ENCODE results near the gene MLLT3.

- TF ChIP-seq CTCF (IDR thresholded peaks at IDR 0.05) (no peak), POLR2A (IDR thresholded peaks at IDR 0.05) (no peak)
These were observed 208.1 kb downstream of the MLLT3 start for GRCh38 chr9:20414150-20414549.

All from right lobe of liver (tissue), 4 donors.